Measurements from ENCODE around the gene PCAT6. TPM values are rescaled to one million over a fixed set of nuclear protein-coding genes. Genes with fewer than 3 reads are reported as not detected.
"Not testable (repeated sequence)": the region's sequence is repeated elsewhere in the genome, so short reads cannot be mapped to it uniquely, and the experiment has no call there.

PCAT6 gene
- polyA plus RNA-seq (2012; ENCODE audit: missing spikeins): 1.5 TPM

DNA sequence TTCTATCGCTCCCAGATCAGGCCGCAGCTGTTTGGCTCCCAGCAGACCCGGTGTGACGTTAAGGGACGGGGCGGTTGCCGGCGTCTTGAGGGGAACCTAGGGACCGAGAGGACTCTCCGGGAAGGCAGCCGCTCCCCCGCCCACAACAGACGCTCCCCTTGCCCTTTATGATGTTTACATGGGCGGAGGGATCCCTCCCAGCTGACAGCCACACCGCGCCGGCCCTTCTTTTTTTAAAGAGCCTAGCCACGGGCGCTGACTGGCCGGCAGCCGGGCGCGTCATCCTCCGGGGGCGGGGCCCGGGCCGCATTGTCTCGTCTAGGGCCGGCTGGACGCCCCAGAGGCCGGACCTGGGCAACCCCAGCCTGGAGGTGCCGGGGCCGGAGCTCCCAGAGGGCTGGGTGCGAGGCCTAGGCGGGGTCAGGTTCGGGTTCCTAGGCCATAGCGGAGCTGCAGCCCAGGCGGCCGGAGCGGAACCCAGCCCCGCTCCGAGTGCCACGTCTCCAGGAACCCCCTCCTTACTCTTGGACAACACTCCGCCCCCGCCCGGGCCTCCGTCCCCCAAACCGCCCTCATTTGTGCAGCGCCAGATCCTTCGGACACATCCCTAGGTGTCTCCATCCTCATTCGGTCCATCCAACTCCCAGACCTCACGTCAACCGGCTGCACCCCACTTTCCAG lies at the start of gene PCAT6:
Gene PCAT6, plus strand, starts transcription at position 340 of the 681 bp plus-strand sequence.
- TF ChIP-seq POLR2AphosphoS5 (IDR thresholded peaks at IDR 0.05; ENCODE audit: low read depth, low read length): 0 out of 2 replicates have a peak, but pooled peaks have one; percentile 29
- TF ChIP-seq POLR2A (IDR thresholded peaks at IDR 0.05; ENCODE audit: low read depth, low read length): peak; percentile 60; the same call in 1 of the 2 replicates
- peak; percentile 32; the same call in 1 of the 2 replicates for TF ChIP-seq TAF1 (IDR thresholded peaks at IDR 0.05; ENCODE audit: borderline replicate concordance, low read depth, low read length)
- peak; percentile 93 for DNase-seq (ENCODE audit: insufficient read length)
- peak; percentile 27 for FAIRE-seq

DNA sequence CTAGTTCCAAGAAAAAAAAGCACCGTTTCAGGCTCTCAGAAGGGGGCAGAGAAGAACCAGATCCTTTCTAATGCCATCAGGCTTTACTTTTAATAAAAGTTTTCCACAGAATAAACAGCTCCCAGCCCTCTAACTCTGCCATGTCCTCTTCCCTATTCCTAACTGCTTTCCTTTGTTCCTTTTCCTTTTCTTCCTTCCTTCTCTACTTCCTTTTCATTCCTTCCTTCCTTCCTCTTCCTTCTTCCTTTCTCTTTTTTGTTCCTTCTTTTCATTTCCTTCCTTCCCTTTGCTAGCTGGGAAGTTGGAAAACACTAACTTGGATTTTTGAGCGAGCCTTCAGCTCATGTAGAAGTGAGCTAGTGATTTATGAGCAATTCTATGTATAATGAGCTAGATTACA lies 48.7 kb upstream of the PCAT6 start:
- no peak for DNase-seq (ENCODE audit: insufficient read length)
- TF ChIP-seq POLR2AphosphoS5 (IDR thresholded peaks at IDR 0.05; ENCODE audit: low read depth, low read length) (no peak), POLR2A (IDR thresholded peaks at IDR 0.05; ENCODE audit: low read depth, low read length) (no peak), TAF1 (IDR thresholded peaks at IDR 0.05; ENCODE audit: borderline replicate concordance, low read depth, low read length) (no peak)
- FAIRE-seq: no peak

DNA sequence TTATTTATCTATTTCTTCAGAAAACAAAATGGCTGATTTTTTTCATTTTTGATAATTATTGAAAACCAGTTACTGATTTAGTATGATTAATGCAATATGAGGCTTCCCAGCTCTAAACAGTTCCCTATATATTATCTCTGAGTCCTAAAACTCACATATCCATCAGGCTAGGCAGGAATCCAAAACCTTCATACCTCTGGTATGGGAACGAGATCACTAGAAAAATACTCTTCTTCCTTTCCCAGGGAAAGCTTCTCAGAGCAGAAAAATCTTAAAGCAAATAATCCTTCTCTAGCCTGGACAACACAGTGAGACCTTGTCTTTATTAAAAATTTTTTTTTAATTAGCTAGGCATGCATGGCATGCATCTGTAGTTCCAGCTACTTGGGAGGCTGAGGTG lies 45.0 kb upstream of the PCAT6 start:
- TF ChIP-seq POLR2A (IDR thresholded peaks at IDR 0.05; ENCODE audit: low read depth, low read length) (no peak), POLR2AphosphoS5 (IDR thresholded peaks at IDR 0.05; ENCODE audit: low read depth, low read length) (no peak), TAF1 (IDR thresholded peaks at IDR 0.05; ENCODE audit: borderline replicate concordance, low read depth, low read length) (no peak)
- no peak for FAIRE-seq
- DNase-seq (ENCODE audit: insufficient read length): no peak

DNA sequence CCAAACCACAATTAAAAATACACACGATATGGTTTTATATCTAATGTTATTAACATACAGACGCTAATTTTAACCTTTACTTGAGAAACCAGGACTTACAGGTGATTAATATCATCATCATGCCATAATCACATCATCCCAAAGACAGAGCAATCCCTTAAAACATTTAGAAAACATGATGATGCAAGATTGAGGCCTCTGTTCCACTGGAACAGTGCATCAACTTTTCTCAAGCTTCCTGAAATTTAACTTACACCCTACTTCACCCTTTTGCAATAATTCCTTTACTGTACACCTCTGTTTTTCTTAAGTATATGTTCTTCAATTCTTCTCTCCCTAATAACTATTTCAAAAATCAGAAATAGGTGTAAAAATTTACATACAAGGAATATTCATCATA lies 40.6 kb upstream of the PCAT6 start:
- FAIRE-seq (no peak), DNase-seq (ENCODE audit: insufficient read length) (no peak)
- TF ChIP-seq TAF1 (IDR thresholded peaks at IDR 0.05; ENCODE audit: borderline replicate concordance, low read depth, low read length) (no peak), POLR2A (IDR thresholded peaks at IDR 0.05; ENCODE audit: low read depth, low read length) (no peak), POLR2AphosphoS5 (IDR thresholded peaks at IDR 0.05; ENCODE audit: low read depth, low read length) (no peak)

DNA sequence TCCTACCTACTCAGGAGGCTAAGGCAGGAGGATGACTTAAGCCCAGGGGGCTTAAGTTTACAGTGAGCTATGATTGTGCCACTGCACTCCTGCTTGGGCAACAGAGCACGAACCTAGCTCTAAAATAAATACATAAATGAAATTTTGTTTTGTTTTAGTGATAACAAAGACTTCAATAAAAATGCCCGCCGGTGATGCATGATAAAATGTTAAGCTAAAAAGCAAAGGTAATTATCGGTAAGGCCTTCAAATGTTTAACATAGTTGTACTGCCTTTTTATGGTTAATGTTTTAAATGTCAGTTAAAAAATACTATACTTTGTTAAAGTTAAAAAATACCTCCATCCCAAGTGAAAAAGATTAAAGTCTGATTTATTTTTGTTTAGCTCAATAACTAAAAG lies 29.6 kb upstream of the PCAT6 start:
- FAIRE-seq: no peak

DNA sequence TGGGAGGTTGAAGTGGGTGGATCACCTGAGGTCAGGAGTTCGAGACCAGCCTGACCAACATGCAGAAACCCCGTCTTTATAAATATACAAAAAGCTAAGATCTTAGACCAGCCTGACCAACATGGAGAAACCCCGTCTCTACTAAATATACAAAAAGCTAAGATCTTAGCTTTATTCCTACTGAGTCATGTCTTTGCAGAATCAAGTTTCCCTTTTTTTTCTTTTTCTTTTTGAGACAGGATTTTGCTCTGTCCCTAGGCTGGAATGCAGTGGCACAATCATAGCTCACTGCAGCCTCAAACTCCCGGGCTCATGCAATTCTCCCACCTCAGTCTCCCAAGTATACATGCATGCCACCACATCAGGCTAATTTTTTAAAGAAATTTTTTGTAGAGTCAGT lies 23.9 kb upstream of the PCAT6 start:
- FAIRE-seq (no peak), DNase-seq (ENCODE audit: insufficient read length) (no peak)
- TF ChIP-seq POLR2AphosphoS5 (IDR thresholded peaks at IDR 0.05; ENCODE audit: low read depth, low read length) (no peak), POLR2A (IDR thresholded peaks at IDR 0.05; ENCODE audit: low read depth, low read length) (no peak), TAF1 (IDR thresholded peaks at IDR 0.05; ENCODE audit: borderline replicate concordance, low read depth, low read length) (no peak)

More for the DNA sequence above, 29.6 kb upstream of the PCAT6 start:
- no peak for DNase-seq (ENCODE audit: insufficient read length)
- TF ChIP-seq POLR2AphosphoS5 (IDR thresholded peaks at IDR 0.05; ENCODE audit: low read depth, low read length) (no peak), POLR2A (IDR thresholded peaks at IDR 0.05; ENCODE audit: low read depth, low read length) (no peak), TAF1 (IDR thresholded peaks at IDR 0.05; ENCODE audit: borderline replicate concordance, low read depth, low read length) (no peak)

DNA sequence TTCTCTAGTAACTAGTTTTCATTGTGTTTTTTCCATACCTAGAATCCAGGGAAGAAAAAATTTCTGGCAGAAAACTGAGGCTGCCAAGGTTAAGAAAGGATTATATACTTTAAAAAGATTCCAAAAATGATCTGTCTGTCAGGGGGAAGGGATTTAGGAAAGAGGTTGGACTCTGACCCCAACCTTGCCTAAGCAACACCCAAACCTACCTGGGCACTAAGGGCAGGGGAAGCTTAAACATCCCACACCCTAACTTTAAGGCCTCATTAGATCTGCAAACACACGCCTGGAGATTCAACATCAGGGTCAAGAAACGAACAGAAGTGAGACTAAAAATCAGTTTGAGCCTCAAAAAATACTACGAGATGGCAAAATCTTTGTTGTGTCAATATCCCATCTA lies 22.0 kb upstream of the PCAT6 start:
- TF ChIP-seq POLR2A (IDR thresholded peaks at IDR 0.05; ENCODE audit: low read depth, low read length) (no peak), POLR2AphosphoS5 (IDR thresholded peaks at IDR 0.05; ENCODE audit: low read depth, low read length) (no peak), TAF1 (IDR thresholded peaks at IDR 0.05; ENCODE audit: borderline replicate concordance, low read depth, low read length) (no peak)
- DNase-seq (ENCODE audit: insufficient read length) (no peak), FAIRE-seq (no peak)

DNA sequence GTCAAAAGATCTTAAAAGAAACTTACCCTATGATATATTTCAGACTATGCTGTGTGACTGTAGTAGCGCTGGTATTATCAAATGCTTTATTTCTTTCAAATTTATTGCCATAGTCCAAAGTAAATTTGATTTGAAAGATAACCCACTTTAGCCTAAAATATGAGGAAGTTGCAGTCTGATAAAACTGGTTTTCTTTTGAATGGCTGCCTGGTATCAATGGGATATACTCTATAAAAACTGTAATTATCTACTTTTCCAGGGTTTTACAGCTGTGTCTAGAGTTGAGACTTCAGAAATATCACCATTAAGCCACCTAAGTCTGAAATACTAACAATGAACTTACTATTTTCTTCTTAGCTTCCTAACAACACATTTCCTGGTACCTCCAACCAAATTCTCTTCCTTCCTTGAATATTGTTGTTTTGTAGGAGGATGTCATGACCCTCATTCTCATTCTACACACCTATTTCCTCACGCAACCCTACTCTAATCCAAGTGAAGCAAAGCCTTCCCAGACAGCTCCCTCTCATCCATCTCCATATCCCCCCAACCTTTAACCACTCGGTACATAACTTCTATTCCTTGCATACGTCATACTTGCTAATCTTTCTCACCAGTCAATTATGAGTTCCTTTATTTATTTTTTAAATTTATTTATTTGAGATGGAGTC lies 19.5 kb upstream of the PCAT6 start:
- TF ChIP-seq POLR2AphosphoS5 (IDR thresholded peaks at IDR 0.05; ENCODE audit: low read depth, low read length) (no peak), TAF1 (IDR thresholded peaks at IDR 0.05; ENCODE audit: borderline replicate concordance, low read depth, low read length) (no peak), POLR2A (IDR thresholded peaks at IDR 0.05; ENCODE audit: low read depth, low read length) (no peak)
- peak; percentile 21 for FAIRE-seq
- DNase-seq (ENCODE audit: insufficient read length): no peak

DNA sequence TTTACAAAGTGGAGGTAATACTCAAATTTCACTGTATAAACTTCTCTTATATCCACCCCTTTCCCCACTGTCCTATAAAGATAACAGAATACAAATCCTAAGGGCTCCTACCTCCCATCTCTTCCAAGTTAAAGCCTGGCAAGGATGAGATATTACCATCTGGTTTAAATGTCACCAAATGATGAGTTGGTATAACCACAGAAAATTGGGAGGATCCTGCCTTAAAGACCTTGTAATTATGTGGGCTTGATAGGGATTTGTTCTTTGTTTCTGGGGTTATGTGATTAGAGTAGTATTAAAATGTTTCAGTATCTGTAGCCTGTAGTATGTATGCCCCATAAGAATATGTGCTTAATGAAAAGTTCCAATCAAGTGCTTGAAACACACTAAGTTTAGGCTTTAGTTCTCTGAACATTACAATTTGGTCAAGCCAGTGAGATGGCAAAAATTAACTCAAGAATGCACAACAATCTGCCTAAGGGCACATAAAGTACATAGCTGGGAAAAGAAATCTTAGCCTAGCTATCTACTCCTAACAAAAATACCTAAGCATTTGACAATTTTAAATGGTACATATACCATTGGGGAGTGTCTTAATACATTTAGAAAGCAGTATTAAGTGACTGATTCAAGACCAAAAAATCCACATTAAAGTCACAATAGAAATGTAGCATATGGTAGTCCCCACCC lies 16.6 kb upstream of the PCAT6 start:
- FAIRE-seq: no peak
- no peak for DNase-seq (ENCODE audit: insufficient read length)
- TF ChIP-seq POLR2A (IDR thresholded peaks at IDR 0.05; ENCODE audit: low read depth, low read length) (no peak), POLR2AphosphoS5 (IDR thresholded peaks at IDR 0.05; ENCODE audit: low read depth, low read length) (no peak), TAF1 (IDR thresholded peaks at IDR 0.05; ENCODE audit: borderline replicate concordance, low read depth, low read length) (no peak)

DNA sequence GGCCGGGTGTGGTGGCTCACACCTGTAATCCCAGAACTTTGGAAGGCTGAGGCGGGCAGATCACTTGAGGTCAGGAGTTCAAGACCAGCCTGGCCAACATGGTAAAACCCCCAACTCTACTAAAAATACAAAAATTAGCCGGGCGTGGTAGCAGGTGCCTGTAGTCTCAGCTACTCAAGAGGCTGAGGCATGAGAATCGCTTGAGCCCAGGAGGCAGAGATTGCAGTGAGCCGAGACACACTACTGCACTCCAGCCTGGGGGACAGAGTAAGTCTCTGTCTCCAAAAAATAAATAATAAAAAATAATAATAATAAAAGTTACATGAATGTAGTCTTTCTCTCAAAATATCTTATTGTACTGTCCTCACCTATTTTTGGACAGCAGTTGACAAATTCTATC lies 15.8 kb upstream of the PCAT6 start:
- not testable (repeated sequence) for FAIRE-seq; DNase-seq (ENCODE audit: insufficient read length)

DNA sequence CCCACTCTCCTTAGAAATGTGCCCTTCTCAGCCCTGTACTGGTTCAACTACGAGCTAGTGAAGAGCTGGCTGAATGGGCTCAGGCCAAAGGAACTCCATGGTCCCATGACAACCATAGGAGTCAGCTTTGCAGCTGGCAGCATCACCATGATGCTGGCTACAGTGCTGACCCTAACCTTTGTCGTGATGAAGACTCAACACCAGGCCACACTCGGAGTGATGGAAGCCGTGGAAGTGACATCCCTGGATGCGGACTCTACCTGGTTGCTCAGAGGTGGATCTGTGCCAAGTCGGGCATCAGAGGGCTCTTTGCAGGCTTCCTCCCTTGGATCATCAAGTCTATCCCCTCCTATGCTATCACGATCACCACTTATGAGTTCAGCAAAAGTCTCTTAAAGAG lies 14.1 kb upstream of the PCAT6 start:
- DNase-seq (ENCODE audit: insufficient read length): no peak
- no peak for FAIRE-seq
- TF ChIP-seq TAF1 (IDR thresholded peaks at IDR 0.05; ENCODE audit: borderline replicate concordance, low read depth, low read length) (no peak), POLR2A (IDR thresholded peaks at IDR 0.05; ENCODE audit: low read depth, low read length) (no peak), POLR2AphosphoS5 (IDR thresholded peaks at IDR 0.05; ENCODE audit: low read depth, low read length) (no peak)

DNA sequence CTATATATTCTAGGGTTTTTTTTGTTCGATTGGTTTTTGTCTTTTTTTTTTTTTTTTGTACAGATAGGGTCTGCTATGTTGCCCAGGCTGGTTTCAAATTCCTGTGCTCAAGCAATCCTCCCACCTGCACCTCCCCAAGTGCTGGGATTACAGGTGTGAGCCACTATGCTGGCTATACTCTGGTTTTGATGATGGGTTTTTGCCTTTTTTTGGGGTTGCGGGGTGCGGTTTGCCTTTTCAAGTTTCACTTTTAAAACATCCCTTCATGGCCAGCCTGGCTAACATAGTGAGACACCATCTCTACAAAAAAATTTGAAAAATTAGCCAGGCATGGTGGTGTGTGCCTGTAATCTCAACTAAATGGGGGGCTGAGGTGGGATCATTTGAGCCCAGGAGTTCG lies 12.5 kb upstream of the PCAT6 start:
- DNase-seq (ENCODE audit: insufficient read length): no peak
- TF ChIP-seq POLR2A (IDR thresholded peaks at IDR 0.05; ENCODE audit: low read depth, low read length) (no peak), POLR2AphosphoS5 (IDR thresholded peaks at IDR 0.05; ENCODE audit: low read depth, low read length) (no peak), TAF1 (IDR thresholded peaks at IDR 0.05; ENCODE audit: borderline replicate concordance, low read depth, low read length) (no peak)
- FAIRE-seq: no peak

Data from GM12892 (cell line).